ENCODE data around the gene ADCK1. TPM values are rescaled to one million over a fixed set of nuclear protein-coding genes. Genes with fewer than 3 reads are reported as not detected.
A peak's percentile ranks its signal among the peaks of the same experiment; 100 is the strongest.
"Not testable (repeated sequence)": the region's sequence is repeated elsewhere in the genome, so short reads cannot be mapped to it uniquely, and the experiment has no call there.

ADCK1 gene, protein sequence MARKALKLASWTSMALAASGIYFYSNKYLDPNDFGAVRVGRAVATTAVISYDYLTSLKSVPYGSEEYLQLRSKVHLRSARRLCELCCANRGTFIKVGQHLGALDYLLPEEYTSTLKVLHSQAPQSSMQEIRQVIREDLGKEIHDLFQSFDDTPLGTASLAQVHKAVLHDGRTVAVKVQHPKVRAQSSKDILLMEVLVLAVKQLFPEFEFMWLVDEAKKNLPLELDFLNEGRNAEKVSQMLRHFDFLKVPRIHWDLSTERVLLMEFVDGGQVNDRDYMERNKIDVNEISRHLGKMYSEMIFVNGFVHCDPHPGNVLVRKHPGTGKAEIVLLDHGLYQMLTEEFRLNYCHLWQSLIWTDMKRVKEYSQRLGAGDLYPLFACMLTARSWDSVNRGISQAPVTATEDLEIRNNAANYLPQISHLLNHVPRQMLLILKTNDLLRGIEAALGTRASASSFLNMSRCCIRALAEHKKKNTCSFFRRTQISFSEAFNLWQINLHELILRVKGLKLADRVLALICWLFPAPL
- total RNA-seq: 10 to 100 TPM; 10.2 to 11.0 TPM
- long read RNA-seq, transcript ADCK1-201 (11 exons, 2,234 nt): major isoform, 6 of 11 reads
- long read RNA-seq, partial matches to known transcripts: 2 of 11 reads
- long read RNA-seq, other reads (novel, unspliced or antisense): 3 of 11 reads

DNA sequence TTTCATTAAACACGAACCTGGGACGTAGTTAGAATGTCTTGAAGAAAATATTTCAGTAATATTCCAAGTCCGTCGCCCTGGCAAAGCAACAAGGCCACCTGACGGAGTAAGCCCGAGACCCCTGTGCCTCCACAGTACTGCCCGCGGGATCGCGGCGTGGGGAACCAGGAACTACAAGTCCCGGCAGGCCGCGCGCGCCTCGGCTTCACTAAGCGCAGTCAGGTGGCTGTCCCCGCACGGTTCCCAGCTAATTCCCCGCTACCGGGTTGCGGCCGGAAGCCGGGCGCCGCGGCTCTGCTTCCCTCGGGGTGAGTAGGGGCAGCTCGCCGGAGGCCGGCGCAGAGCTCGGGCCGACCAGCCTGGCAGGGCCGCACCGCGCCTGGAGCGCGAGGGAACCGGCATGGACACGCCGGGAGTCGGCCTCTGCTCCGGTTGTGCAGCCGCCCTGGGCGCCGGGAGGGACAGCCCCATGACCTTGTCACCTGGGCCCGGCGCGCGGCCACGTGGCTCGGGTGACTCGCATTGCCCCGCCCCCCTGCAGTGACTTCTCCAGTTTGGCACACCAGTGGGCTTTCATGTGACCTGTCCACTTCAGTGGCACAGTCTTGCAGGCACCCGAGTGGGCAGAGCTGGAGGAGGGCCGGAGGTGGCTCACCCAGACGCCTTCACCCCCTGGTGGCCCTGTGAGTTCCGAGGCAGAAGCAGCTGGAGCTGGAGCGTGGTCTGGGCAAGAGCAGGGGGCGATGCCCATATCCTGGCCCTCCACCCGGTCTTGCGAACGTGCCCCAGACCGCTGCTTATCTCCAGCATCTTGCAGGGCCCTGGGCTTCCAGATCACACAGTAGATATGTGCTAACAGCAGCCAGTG is at the start of gene ADCK1:
ADCK1 (plus strand) TSS at position 247 of the 868 bp plus-strand sequence. CDS start 18,870 bp downstream, outside the sequence.
- peak; percentile 88 to 94 for DNase-seq
- ATAC-seq: peak; percentile 96
- intact Hi-C loops (cut with DNase I, micrococcal nuclease): no loop called here

DNA sequence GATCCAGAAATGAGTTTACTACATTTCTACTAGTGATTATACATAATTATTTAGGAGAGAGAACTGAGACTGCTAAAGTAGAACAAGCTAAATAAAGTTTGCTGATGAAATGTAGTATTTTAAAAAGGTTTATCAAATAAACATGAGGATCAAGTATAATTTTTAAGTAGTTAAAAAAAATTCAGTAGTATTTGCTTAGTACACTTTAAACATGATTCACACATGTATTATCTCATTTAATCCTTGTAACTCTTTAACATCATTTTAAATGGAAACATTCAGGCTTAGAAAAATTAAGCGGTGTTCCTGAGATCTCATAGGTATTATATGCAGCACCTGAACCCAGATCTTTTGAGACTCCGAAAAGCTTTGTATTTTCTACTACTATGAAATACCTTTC is 47.6 kb upstream of the ADCK1 start:
- intact Hi-C loops (cut with DNase I, micrococcal nuclease): no loop called here
- DNase-seq: no peak
- ATAC-seq: no peak

DNA sequence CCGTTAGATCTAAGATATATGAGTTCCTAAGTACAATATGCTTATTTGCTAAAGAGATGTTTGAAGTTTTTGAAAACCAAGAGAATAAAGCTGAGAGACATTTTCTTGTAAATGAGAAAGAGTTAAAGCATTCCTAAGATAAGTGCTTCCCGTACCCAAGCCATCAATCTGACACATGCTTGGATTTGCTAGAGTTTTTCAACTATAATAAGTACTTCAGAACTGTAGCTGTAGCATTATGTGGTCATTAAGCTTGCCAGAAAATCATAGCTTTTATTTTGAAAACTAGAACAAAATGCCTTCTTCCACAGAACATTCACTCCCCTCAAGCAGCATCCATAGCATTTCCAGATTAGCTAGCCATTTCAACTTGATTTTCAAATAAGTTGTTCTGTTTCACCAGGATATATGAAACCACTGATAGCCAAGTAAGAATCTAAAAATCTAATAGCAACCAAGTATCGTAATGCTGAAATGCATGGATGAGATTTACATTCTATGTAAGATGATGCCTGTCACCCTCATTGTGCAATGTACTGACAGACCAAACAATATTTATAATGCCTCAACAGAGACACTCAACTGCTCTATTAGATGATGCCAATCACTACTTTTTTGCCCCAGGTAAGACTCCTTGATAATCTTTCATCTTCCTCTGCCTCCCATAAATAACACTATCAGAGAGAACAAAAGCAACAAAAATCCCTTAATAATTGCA is 47.0 kb upstream of the ADCK1 start:
- DNase-seq (no peak), ATAC-seq (no peak)
- intact Hi-C loops (cut with DNase I, micrococcal nuclease): no loop called here

DNA sequence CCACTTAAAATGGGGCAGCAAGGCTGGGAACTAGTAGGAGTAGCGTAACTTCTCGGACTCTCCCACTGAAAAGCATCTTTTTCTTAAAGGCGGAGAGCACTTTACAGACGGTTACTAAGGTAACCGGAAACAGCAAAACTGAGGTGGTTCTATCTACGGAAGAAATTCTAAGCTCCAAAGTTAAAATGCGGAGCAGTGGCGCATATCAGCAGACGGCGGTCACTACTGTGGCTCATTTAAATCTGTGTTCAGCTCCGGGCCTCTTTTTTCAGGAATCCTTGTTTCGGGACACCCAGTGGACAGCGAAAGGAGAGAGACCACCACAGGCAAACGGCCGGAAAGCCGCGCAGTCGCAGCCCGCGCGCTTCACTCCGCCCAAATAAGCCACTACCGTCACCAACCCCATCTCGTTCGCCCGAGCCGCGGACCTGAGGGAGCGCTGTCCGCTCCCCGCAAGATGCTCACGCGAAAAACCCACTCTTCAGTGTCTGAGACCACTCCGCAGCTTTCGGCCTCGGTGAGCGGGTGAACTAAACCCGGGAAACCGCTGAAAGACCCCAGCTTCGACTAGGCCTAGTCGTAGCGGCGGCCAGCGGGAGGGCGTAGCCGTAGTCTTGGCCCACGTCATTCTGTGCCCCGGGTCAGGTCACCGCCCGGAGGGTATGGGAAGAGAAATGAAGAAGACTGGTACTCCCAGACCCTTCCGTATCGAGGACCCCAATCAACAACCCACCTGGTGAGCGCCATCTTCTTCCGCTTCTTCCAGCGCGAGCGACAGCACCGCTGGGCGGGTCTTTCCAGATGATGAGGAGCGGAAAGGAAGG is 39.3 kb upstream of the ADCK1 start, which contains the start of gene SNW1:
SNW1 (minus strand) TSS at position 776 of the 824 bp plus-strand sequence; CDS start at position 747, 29 bp downstream.
- intact Hi-C loops (cut with DNase I, micrococcal nuclease): no loop called here
- DNase-seq: peak; percentile 94 to 95
- ATAC-seq: peak; percentile 98

DNA sequence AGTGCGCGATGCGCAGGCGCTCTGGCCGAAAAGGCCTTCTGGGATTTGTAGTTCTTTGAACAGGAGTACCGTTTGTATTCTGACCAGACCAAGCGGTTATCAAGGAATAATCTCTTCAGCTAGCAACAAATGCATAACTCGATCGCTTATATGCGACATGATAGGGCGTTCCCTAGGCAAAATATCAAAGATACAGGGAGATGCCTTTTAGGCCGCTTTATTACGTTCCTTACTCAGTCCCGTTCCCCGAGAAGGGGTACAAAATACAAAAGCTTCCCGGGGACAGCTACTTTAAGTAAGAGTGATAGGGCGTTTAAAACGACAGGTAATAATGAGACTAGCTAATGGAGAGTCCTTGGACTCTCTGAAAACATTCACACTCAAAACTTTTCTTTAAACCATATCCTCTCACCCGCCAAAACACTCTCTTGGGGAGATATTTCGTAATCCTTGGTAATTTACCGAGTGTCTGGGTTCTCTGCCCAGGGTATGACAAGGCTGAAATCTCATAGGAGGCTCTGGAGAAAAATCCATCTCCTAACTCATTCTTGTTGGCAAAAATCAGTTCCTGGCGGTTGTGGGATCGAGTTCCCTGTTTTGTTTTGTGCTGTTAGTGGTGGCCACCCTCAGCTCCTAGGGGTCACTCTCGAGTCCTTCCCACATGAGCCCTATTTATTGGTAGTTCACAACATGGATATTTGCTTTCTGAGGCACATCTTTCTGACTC is 38.5 kb upstream of the ADCK1 start:
- intact Hi-C loops (cut with DNase I, micrococcal nuclease): no loop called here

DNA sequence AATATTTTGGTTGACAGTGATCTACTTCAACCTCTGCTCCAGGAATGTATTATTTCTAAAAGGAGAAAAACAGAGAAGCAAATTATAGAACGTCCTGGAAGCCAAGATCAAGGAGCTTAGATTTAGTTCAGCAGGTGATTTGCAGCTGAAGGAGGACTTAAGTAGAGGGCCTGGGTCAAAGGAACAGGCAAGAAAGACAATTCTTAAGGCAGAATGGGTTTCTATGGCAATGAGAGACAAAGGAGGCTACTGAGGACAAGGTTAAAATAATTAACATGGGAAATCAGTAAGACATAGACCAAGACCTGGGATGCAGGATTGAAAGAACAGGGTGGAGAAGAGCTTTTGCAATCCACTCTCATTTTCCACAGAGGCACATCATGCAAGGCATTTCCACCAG is 36.6 kb upstream of the ADCK1 start:
- DNase-seq (no peak), ATAC-seq (no peak)
- intact Hi-C loops (cut with DNase I, micrococcal nuclease): no loop called here

More for the DNA sequence above, 38.5 kb upstream of the ADCK1 start:
- ATAC-seq: peak; percentile 13
- DNase-seq: peak in 1 of 2 donors; percentile 16

DNA sequence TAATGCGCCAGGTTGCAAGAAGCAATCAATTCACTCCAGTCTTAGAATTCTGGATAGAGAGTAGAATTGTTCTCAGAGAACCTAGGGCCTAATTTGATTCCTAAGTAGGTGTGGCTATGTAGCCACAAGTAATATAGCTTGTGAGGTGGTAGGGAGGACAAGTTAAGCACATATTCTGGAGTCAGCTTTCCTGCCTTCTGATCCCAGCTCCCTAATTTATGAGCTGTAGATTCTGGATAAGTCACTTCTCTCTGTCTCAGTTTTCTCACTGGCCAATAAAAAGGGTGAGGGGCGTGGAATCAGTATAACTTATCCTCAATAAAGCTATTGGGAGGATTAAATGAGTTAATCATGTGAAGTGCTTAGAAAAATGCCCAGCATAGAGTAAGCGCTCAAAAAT is 35.9 kb upstream of the ADCK1 start:
- no peak for DNase-seq
- intact Hi-C loops (cut with DNase I, micrococcal nuclease): no loop called here
- ATAC-seq: no peak

DNA sequence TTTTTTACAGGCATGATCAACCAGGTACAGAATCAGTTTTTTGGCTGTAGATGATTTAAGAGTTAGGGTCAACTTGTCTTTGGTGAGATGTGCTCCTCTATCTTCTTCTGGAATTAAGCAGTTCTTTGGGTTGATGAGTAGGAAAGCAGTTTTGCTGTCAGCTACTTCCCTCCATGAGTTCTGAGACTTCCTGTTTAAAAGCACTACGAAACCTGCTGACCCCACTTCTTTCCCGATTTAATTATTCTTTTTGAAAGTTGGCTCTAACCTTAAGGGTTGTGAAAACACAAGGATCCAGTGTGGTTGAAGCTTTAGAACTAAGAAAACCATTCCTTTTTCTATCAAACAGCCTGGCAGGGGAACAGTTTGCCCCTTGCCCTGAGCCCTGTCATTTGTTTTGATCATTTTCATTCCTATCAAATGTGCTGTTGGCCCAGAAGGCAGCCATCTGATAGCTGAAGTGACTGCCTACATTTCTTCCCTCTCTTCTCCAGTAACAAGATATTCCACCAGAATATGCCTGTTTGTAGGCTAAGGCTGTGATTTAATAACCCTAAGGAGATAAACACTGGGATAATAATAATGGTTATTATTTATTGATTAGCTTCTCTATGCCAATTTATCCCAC is 31.4 kb upstream of the ADCK1 start:
- intact Hi-C loops (cut with DNase I, micrococcal nuclease); DNase-seq; ATAC-seq: not testable (repeated sequence)

DNA sequence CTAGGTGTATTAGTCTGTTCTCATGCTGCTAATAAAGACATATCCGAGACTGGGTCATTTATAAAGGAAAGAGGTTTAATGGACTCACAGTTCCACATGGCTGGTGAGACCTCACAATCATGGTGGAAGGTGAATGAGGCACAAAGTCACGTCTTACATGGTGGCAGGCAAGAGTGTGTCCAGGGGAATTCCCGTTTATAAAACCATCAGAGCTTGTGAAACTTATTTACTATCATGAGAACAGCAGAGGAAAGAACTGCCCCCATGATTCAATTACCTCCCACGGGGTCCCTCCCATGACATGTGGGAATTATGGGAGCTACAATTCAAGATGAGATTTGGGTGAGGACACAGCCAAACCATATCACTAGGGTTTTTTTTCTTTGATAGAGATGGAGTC is 25.9 kb upstream of the ADCK1 start:
- intact Hi-C loops (cut with DNase I, micrococcal nuclease); ATAC-seq; DNase-seq: not testable (repeated sequence)

DNA sequence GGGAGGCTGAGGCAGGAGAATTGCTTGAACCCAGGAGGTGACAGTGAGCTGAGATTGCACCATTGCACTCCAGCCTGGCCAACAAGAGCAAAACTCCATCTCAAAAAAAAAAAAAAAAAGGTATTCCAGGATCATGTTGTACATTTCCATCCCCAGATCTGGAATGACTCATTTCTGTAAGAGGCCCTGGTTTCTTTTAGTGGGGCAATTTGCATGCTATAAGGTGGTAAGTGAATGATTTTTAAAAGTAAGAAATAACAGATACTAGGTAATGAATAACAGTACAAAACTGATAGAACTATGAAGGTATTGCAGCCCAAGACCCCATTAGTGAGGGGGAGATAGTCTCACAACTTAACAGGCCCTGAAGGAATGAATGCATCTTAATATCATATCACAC is 17.7 kb upstream of the ADCK1 start:
- no peak for ATAC-seq
- DNase-seq: no peak
- intact Hi-C loops (cut with DNase I, micrococcal nuclease): no loop called here

DNA sequence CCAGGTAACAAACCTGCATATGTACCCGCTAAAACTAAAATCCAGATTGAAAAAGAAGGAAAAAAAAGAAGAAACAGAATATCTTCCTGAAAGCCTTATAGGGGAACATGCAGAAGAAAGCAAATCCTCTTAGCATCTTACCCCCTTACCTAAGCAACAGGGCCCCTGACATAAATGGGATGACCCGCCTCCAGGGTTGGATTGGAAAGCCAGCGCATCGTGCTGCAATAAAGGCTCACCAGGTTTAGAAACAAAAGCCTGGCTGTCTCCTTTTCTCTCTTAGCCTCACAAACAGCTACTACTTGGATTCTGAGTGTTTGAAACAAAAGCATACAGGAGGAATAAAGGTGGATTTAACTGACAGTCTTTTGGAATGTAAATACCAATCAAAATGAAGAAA is 13.8 kb upstream of the ADCK1 start:
- DNase-seq (no peak), ATAC-seq (no peak)
- intact Hi-C loops (cut with DNase I, micrococcal nuclease): no loop called here

DNA sequence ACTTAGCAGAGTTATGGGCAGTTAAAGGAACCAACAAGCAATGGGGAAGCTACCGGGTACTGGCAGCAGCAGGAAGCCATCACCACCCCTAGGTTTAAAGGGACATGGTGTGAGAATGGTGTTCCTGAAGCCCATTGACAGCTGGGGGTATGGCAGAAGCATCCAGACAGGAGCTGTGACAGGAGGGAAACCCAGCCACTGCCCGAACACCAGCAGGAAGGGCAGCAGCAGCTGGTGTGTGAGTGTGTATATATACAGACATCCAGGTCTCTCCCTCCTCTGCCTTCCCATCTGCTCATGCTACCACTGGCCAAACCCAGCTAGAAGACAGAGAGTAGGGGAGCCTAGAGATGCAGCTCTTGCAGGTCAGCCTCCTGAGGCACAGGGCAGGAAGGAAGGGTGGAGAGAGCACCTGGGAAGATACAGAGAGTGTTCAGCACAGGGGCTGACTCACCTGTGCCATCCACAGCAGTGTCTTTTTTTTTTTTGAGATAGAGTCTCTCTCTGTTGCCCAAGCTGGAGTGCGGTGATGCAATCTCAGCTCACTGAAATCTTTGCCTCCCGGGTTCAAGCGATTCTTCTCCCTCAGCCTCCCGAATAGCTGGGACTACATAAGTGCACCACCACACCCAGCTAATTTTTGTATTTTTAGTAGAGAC is 9.2 kb upstream of the ADCK1 start:
- intact Hi-C loops (cut with DNase I, micrococcal nuclease): no loop called here
- no peak for ATAC-seq
- DNase-seq: no peak

DNA sequence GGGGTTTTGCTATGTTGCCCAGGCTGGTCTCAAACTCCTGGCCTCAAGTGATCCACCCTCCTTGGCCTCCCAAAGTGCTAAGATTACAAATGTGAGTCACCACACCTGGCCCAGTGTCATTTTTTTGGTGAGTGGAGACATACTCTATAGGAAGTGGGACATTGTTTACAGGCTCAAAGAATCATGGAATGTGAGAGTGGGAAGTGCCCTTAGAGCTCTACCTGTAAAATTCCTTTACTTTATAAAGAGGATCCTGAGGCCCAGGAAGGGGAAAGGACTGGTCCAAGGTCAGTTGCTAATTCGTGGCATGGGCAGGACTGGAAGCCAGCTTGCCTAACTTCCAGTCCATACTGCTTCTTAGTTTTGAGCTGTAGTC is 8.7 kb upstream of the ADCK1 start:
- intact Hi-C loops (cut with DNase I, micrococcal nuclease): no loop called here
- DNase-seq: no peak
- ATAC-seq: no peak

DNA sequence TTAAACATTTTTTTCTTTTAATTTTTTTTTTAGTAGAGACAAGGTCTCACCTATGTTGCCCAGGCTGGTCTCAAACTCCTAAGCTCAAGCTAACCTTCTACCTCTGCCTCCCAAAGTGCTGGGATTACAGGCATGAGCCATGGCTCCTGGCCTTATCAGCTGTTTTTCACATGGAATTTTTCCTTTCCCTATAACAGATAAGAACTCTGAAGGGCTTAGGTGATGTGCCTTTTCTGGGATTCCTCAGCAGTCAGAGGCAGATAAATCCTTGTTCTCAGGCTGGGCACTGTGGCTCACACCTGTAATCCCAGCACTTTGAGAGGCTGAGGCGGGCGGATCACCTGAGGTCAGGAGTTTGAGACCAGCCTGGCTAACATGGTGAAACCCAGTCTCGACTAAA is 6.7 kb upstream of the ADCK1 start:
- intact Hi-C loops (cut with DNase I, micrococcal nuclease); DNase-seq; ATAC-seq: not testable (repeated sequence)

DNA sequence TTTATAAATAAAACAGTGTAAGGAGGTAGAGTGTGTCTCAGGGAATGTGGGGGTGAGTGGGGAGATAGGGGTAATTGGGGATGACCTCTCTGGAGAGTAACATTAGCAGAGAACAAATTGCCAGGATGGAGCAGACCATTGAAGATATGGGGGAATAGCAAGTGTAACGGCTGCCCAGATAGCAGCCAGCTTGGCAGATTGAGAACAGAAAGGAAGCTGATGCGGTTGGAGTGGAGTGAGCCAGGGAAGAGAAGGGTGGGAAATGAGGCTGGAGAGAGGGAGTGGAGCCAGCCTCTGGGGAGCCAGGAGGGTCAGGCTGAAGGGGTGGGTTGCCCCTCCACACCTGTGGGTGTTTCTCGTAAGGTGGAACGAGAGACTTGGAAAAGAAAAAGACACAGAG is 5.6 kb upstream of the ADCK1 start:
- DNase-seq (no peak), ATAC-seq (no peak)
- intact Hi-C loops (cut with DNase I, micrococcal nuclease): no loop called here

DNA sequence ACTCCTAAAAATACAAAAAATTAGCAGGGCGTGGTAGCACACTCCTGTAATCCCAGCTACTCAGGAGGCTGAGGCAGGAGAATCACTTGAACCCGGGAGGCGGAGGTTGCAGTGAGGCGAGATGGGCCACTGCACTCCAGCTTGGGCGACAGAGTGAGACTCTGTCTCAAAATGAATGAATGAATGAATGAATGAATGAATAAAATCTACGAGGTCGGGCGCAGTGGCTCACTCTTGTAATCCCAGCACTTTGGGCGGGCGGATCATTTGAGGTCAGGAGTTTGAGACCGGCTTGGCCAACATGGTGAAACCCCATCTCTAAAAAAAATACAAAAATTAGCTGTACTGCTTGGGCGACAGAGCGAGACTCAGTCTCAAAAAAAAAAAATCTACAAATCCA is 453 bp upstream of the ADCK1 start:
- peak in 1 of 2 donors; percentile 23 for DNase-seq

More for the DNA sequence above, 453 bp upstream of the ADCK1 start:
- ATAC-seq; intact Hi-C loops (cut with DNase I, micrococcal nuclease): not testable (repeated sequence)
